NCI-H2107 treated with DMSO at 0.1 percent for 48 hours (cell line): ENCODE measurements around the gene RPP25.

Experiments used
- DNase-seq: peaks from one replicate; lab custom pipeline; 2025; ENCODE audit not compliant: unreplicated experiment; lab: John Stamatoyannopoulos, UW

RPP25 gene

DNA sequence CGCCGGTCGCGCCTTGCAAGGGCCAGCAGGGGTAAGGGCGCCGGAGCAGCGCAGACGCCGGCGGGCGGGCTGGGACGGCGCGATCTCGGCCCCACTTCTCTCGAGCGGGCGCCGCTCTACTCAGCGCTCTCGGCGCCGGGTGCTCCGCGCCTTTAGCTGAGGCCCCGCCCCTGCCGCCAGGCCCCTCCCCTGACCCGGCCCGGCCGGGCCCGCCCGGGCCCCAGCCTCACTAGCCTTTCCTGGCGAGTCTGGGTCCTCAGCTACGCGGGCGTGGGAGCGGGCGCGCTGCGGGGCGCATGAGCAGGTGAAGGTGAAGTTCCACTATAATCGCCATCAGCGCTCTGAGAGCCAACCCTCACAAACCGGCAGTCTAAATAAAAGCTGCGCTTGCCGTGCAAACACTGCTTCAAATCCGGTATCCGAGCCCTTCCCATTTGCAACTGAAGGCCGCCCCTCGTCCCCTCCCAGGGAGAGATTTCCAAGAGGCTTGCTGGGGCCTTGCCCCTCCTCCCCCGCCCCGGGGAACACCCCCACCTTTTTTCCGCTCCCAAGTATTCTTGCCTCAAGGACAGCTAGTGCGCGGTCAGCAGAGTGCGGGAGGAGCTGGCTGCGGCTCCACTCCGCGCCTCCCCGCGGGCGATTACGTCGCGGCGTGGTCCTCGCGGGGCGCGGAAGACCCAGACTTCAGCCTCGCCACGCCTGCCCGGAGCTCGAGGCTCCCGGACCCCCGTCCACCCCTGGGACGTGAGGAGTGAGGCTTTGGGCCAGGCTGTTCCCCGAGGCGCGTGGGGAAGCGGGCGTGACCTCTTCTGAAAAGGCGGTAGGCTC lies at the start of gene RPP25:
RPP25 (minus strand) TSS at position 125 of the 828 bp plus-strand sequence. CDS start 189 bp downstream, outside the sequence.
- no peak for DNase-seq

GRCh38 chr15:75002398-75002797 lies 45.8 kb upstream of the RPP25 start:
- DNase-seq: no peak

- no peak for DNase-seq
These were observed 44.7 kb upstream of the RPP25 start for GRCh38 chr15:75001310-75001709.

DNA sequence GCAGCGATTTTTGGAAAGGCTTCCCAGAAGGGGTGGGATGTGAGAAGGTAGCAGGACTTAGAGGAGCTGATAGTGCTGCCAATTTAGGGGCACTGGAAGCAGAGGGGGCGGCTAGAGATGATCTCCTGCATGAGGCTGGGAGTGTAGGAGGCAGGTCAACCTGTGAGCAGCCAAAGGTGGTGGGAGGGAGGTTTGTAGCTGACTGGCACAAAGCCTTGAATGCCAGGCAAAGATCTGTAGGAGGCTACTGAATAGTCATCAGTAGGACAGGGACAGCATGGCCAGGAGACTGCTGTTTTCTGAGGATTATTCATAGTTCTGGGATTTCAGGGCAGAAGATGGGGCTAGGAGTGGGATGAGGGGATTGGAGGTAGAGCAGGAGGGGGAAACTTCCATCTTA lies 41.0 kb upstream of the RPP25 start:
- no peak for DNase-seq

- no peak for DNase-seq
These were observed 40.6 kb upstream of the RPP25 start for GRCh38 chr15:74997141-74997540.

DNA sequence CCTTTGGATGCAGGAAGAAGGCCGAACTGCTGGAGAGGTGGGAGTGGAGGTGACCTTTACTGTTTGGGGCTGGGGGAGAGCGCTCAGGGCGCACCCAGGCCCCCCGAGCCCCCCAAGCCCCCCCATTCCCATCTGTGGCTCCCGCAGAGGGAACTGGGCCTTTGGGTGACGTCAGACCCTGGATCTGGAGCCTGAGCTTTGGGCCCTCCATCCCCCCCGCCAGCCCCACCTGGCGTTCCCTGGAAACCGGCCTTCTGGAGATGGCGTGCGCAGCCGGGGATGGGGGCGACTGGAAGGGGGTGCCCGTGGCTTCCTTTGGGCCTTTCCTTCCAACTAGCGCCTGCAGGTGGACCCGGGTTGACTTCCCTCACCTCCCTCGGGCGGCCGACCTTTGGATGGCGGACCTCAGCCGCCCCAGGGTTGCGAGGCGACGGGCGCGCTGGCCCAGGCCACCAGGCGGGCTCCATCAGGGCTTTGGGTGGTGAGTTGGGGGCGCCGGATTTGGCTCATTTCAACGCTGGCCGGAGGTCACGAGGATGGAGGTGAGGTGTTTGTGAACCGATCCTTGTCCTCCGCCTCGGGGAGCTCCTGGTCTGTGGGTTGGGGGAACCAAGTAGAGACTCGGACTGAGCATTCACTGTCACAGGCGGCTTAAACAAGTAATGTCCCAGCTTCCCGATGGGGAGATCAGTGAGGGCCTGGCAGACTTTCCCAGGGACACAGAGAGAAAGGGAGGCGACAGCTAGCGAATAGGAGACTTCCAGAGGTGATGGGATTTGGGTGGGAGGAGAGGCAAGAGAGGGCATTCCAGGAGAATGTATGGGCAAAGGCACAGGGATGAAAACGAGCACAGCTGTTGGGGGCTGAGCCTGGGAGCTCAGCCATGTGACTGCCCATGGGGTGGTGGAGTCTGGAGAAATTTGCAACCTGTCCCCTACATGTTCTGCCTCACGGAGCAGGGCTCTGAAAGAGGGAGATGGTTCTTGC lies 39.5 kb upstream of the RPP25 start:
- peak; percentile 20 for DNase-seq

DNA sequence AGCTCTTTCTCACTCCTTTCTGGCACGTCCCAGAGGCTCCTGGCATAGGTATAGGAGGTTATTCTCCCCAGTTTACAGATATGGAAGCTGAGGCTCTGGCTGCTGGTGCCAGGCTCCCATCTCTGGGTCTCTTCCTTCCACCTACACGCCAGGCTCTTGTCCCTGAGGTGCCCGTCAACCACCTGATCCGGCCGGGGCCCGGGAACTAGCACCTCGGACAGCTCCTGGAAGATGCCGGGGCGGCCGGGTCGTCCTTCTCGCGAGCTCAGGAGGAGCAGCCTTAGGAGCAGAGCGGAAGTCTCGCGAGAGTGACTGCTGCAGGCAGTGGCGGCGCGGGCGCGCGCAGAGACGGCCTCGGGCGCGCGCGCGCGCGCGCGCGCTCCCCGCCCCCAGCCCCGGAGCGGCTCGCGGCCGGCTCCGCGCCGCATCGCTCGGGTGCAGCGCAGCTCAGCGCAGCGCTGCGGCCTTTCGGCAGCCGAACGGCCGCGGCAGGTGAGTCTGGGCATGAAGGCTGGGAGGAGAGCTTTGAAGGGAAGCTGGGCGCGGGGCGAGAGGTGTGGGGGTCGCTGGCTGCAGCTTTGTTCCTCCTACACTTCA lies 38.7 kb upstream of the RPP25 start, which contains the start of gene SCAMP5:
SCAMP5 (plus strand) TSS at position 382 of the 597 bp plus-strand sequence. CDS start 16,277 bp downstream, outside the sequence.
- DNase-seq: peak; percentile 63

DNA sequence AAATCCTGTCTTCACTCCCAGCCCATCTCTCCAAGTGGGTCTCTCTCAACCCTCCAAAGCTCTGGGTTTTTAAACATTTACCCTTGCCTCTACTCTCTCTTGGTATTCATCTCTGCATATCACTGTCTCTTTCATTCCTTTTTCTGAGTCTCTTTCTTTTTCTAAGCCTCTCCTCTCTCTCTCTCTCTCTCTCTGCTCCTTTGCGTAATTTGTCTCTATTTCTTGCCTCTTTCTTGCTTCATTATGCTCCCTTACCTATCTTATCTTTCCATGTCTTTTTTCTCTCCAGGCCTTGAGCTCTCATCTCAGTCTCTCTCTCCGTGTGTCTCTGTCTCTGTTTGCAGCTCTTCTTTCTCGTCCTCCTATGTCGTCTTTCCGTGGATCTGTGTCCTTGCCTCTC lies 38.1 kb upstream of the RPP25 start:
- DNase-seq: no peak

GRCh38 chr15:74994236-74994635 lies 37.7 kb upstream of the RPP25 start:
- no peak for DNase-seq

DNA sequence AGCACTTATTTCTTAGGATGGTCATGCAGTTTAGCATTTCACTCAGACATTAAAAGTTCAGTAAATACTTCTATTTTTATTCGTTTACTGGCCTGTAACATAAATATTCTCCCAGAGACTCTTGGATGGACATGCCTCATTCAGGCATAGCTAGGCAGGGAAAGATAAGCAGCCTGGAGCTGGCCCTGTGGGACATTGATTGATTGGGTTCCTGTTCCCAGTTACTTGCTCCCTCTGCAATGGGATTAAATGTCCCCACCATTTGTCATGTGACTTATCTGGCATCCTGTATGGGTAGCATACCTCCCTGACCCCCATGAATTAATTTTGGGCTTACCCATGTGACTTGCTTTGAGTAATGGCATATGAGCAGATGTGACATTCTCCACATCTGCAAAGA lies 36.0 kb upstream of the RPP25 start:
- no peak for DNase-seq

DNA sequence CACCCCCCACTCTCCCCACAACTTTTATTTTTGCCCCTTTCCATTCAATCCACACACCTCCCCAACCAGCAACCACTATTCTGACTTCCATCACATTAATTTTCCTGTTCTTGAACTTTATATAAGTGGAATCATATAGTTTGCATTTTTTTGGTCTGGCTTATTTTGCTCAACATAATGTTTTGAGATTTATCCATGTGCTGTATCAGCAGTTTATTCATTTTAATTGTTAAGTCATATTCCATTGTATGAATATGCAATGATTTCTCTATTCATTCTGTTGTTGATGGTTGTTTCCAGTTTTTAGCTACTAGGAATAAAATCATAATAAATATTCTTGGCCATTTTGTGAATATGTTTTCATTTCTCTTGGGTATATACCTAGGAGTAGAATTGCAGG lies 33.0 kb upstream of the RPP25 start:
- no peak for DNase-seq

- peak; percentile 23 for DNase-seq
These were observed 31.6 kb upstream of the RPP25 start for GRCh38 chr15:74988007-74988800.

GRCh38 chr15:74983725-74984231 lies 27.2 kb upstream of the RPP25 start:
- no peak for DNase-seq

DNA sequence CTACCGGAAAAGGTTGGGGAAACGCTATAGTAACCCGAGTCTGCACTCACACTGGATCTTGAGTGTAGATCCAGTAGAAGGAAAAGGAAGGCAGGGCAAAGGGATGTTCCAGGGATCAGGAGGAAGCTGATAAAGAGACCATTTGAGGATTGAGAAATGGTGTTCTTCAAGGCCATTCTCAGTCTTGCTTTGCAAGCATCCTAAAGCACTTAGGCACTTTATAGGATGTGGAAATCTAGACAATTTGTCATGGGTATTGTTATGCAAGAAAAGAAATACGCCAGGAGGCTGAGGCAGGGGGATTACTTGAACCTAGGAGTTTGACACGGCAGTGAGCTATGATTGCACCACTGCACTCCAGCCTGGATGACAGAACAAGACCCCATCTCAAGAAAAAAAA lies 25.6 kb upstream of the RPP25 start:
- no peak for DNase-seq

GRCh38 chr15:74978503-74978902 lies 21.9 kb upstream of the RPP25 start:
- DNase-seq: peak; percentile 57

GRCh38 chr15:74978077-74978476 lies 21.5 kb upstream of the RPP25 start:
- DNase-seq: no peak

GRCh38 chr15:74977599-74977998 lies 21.0 kb upstream of the RPP25 start:
- DNase-seq: no peak

- DNase-seq: no peak
These were observed 19.6 kb upstream of the RPP25 start for GRCh38 chr15:74976159-74976558.

- DNase-seq: no peak
These were observed 11.1 kb upstream of the RPP25 start for GRCh38 chr15:74967670-74968069.

DNA sequence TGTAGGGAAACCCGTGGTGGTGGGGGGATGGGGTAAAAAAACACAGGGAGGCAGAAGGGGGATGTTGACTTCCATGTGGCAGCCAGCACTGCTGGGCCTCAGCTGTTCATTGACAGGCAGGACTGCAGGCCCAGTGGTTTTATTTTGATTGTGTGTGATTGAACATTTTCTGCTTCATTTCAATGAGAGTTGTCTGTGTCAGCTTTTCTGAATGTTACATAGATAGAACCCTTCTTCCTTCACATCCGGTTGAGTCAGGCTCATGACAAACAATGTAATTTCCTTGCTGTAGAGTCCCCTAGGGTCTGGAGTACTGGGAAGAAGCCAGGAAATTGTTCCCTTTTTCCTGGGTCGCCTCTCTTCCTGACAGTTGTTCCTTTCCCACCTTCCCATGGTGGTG lies 8.2 kb upstream of the RPP25 start:
- no peak for DNase-seq
